Stomach smooth muscle (tissue), 2 donors: ENCODE data around the gene XIRP2.

Experiments
- H3K27ac ChIP-seq: one replicate; pipeline ENCODE4 v1.7.0; 2013; ENCODE audit warnings: mild to moderate bottlenecking, low read length, inconsistent platforms
- H3K27me3 ChIP-seq, 2 donors: one replicate each; pipeline ENCODE4 v1.7.0; 2013; ENCODE audit warnings: low read length in 2 of 2; ENCODE audit not compliant: insufficient read depth in 2 of 2, control insufficient read depth in 1 of 2
- H3K36me3 ChIP-seq, 2 donors: one replicate each; pipeline ENCODE4 v1.7.0; 2013; ENCODE audit warnings: low read length in 2 of 2; ENCODE audit not compliant: control insufficient read depth in 2 of 2, insufficient read depth in 2 of 2
- H3K4me1 ChIP-seq: one replicate; pipeline ENCODE4 v1.7.0; 2013; ENCODE audit warnings: low read length; ENCODE audit not compliant: control insufficient read depth, insufficient read depth
- H3K4me3 ChIP-seq, 2 donors: one replicate each; pipeline ENCODE4 v1.7.0; 2013; ENCODE audit warnings: low read length in 2 of 2
- H3K9ac ChIP-seq, 2 donors: one replicate each; pipeline ENCODE4 v1.7.0; 2013; ENCODE audit warnings: low read length in 2 of 2, mild to moderate bottlenecking in 1 of 2
- H3K9me3 ChIP-seq, 2 donors: one replicate each; pipeline ENCODE4 v1.7.0; 2013; ENCODE audit warnings: low read length in 2 of 2; ENCODE audit not compliant: control insufficient read depth in 2 of 2
- donor health status: healthy.
- donor health status: Pancreatic carcinoma.

The XIRP2 gene

GRCh38 chr2:167271932-167272331, 383.7 kb downstream of the XIRP2 start:
- no peak overlapping the region for H3K27ac ChIP-seq
- H3K4me1 ChIP-seq, result no peaks in the 10 kb centered on the region
- no peaks in the 10 kb centered on the region for H3K9me3 ChIP-seq
- H3K4me3 ChIP-seq, result no peak overlapping the region
- no peaks in the 10 kb centered on the region for H3K36me3 ChIP-seq
- H3K9ac ChIP-seq, result no peak overlapping the region
- no peaks in the 10 kb centered on the region for H3K27me3 ChIP-seq

GRCh38 chr2:167275046-167275445, 386.8 kb downstream of the XIRP2 start:
- Histone ChIP-seq H3K4me3 (no peak overlapping the region), H3K4me1 (no peaks in the 10 kb centered on the region), H3K27ac (no peak overlapping the region), H3K36me3 (no peaks in the 10 kb centered on the region), H3K9ac (no peak overlapping the region), H3K9me3 (no peaks in the 10 kb centered on the region), H3K27me3 (no peaks in the 10 kb centered on the region)

- H3K4me1 ChIP-seq, result no peaks in the 10 kb centered on the region
Measured at GRCh38 chr2:167279810-167280209, 391.5 kb downstream of the XIRP2 start.

GRCh38 chr2:167287212-167287611, 398.9 kb downstream of the XIRP2 start:
- H3K9ac ChIP-seq, result no peak overlapping the region
- no peaks in the 10 kb centered on the region for H3K9me3 ChIP-seq
- no peaks in the 10 kb centered on the region for H3K27me3 ChIP-seq
- no peak overlapping the region for H3K4me3 ChIP-seq
- no peaks in the 10 kb centered on the region for H3K36me3 ChIP-seq
- H3K4me1 ChIP-seq, result no peaks in the 10 kb centered on the region
- H3K27ac ChIP-seq, result no peak overlapping the region

More at GRCh38 chr2:167279810-167280209, 391.5 kb downstream of the XIRP2 start:
- Histone ChIP-seq H3K9me3 (no peaks in the 10 kb centered on the region), H3K27ac (no peak overlapping the region), H3K36me3 (no peaks in the 10 kb centered on the region), H3K4me3 (no peak overlapping the region), H3K9ac (no peak overlapping the region), H3K27me3 (no peaks in the 10 kb centered on the region)

- no peaks in the 10 kb centered on the region for H3K4me1 ChIP-seq
- H3K36me3 ChIP-seq, result no peaks in the 10 kb centered on the region
Measured at GRCh38 chr2:167289651-167290410, 401.6 kb downstream of the XIRP2 start.

GRCh38 chr2:167292430-167293171, 404.3 kb downstream of the XIRP2 start, which contains the start of gene B3GALT1:
Gene B3GALT1, plus strand, starts transcription at chr2:167293001.
- H3K9ac ChIP-seq, result peak within 1 kb of the TSS; percentile 31 to 76
- peaks cover 0 to 23% of the 10 kb centered on the region in 2 donors for H3K27me3 ChIP-seq
- peak within 1 kb of the TSS; percentile 50 for H3K27ac ChIP-seq
- H3K36me3 ChIP-seq, result no peaks in the 10 kb centered on the region
- H3K4me3 ChIP-seq, result peak within 1 kb of the TSS; percentile 74 to 80
- H3K4me1 ChIP-seq, result no peaks in the 10 kb centered on the region
- no peaks in the 10 kb centered on the region for H3K9me3 ChIP-seq

More at GRCh38 chr2:167289651-167290410, 401.6 kb downstream of the XIRP2 start:
- Histone ChIP-seq H3K9ac (no peak overlapping the region), H3K27ac (no peak overlapping the region), H3K9me3 (no peaks in the 10 kb centered on the region), H3K4me3 (no peak overlapping the region), H3K27me3 (peaks cover 0 to 10% of the 10 kb centered on the region in 2 donors)

- peak overlapping the region in 1 of 2 donors; percentile 24 for H3K9ac ChIP-seq
- H3K36me3 ChIP-seq, result no peaks in the 10 kb centered on the region
- peaks cover 0 to 23% of the 10 kb centered on the region in 2 donors for H3K27me3 ChIP-seq
- H3K27ac ChIP-seq, result no peak overlapping the region
- H3K9me3 ChIP-seq, result no peaks in the 10 kb centered on the region
- no peaks in the 10 kb centered on the region for H3K4me1 ChIP-seq
- H3K4me3 ChIP-seq, result peak overlapping the region; percentile 74 to 80
Measured at GRCh38 chr2:167293172-167293781, 405.0 kb downstream of the XIRP2 start.

- Histone ChIP-seq H3K27ac (no peak overlapping the region), H3K4me1 (no peaks in the 10 kb centered on the region), H3K9ac (peak overlapping the region in 1 of 2 donors; percentile 9), H3K4me3 (peak overlapping the region; percentile 74 to 80), H3K9me3 (no peaks in the 10 kb centered on the region), H3K36me3 (no peaks in the 10 kb centered on the region), H3K27me3 (peaks cover 0 to 23% of the 10 kb centered on the region in 2 donors)
Measured at GRCh38 chr2:167293943-167294775, 405.9 kb downstream of the XIRP2 start.

GRCh38 chr2:167294776-167295140, 406.5 kb downstream of the XIRP2 start:
- Histone ChIP-seq H3K9me3 (no peaks in the 10 kb centered on the region), H3K27ac (no peak overlapping the region), H3K36me3 (no peaks in the 10 kb centered on the region), H3K4me3 (peak overlapping the region; percentile 74 to 80), H3K4me1 (no peaks in the 10 kb centered on the region), H3K9ac (peak overlapping the region in 1 of 2 donors; percentile 9), H3K27me3 (peaks cover 0 to 23% of the 10 kb centered on the region in 2 donors)

GRCh38 chr2:167297292-167297691, 409.0 kb downstream of the XIRP2 start:
- H3K27ac ChIP-seq, result no peak overlapping the region
- H3K9ac ChIP-seq, result no peak overlapping the region
- peaks cover 0 to 28% of the 10 kb centered on the region in 2 donors for H3K27me3 ChIP-seq
- H3K9me3 ChIP-seq, result no peaks in the 10 kb centered on the region
- no peak overlapping the region for H3K4me3 ChIP-seq
- no peaks in the 10 kb centered on the region for H3K36me3 ChIP-seq
- no peaks in the 10 kb centered on the region for H3K4me1 ChIP-seq
